ENCODE measurements around the gene TAS2R13.

TAS2R13 gene

DNA sequence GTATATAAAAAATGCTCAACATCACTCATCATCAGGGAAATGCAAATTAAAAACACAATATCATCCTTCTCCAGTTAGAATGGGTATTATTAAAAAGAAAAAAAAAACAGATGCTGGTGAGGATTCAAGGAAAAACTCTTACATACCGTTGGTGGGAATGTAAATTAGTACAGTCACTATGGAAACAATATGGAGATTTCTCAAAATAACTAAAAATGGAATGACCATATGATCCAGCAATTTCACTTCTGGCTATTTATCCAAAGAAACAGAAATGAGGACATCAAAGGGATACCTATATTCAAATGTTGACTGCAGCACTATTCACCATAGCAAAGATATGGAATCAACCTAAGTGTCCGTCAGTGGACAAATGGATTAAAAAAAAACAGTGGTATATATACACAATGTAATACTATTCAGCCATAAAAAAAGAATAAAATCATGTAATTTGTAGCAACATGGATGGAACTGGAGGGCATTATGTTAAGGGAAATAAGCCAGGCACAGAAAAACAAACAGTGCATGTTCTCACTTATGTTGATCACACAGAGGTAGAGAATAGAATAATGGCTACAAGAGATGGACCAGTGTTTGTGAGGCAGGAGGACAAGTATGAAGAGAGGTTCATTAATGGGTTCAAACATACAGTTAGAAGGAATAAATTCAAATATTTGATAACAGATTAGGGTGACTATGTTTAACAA, 45.7 kb downstream of the TAS2R13 start:
- no peak for DNase-seq

DNA sequence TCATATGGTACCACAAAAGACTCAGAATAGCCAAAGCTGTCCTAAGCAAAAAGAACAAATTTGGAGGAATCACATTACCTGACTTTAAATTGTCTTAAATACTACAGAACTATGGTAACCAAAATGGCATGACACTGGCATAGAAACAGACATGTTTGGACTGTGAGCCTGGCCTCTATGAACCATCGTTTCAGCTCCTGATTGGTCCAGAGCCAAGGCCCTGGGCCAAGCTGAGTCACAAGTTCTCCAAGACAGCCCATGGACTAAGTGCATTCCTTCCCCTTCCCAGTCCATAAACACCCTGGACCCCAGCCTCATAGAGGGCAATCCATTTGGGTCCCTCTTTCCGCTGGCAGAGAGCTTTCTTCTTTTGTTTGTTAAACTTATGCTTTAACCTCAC, 48.0 kb downstream of the TAS2R13 start:
- DNase-seq = no peak
